WTC11 (cell line): ENCODE data around the gene MAGEC3. TPM values are rescaled to one million over a fixed set of nuclear protein-coding genes. Genes with fewer than 3 reads are reported as not detected.

Source experiments
- ATAC-seq: fragments of 200-7000 bp; cut with Tn5 transposase; 2 replicates; pipeline ENCODE4 v1.10.0; 2021; ENCODE audit warnings: mild to moderate bottlenecking, moderate library complexity
- CTCF ChIA-PET: fragments of 300-600 bp; sonication (Branson Sonifier 250); formaldehyde crosslinking; loops from one replicate; lab custom pipeline; 2021; ENCODE audit warnings: antibody characterized with exemption; lab: Charles Lee
- POLR2A ChIA-PET: fragments of 350-600 bp; sonication (Branson Sonifier 250); formaldehyde crosslinking; loops from one replicate; lab custom pipeline; 2021; ENCODE audit warnings: antibody characterized with exemption; lab: Charles Lee
- DNase-seq: peaks from one replicate; pipeline ENCODE4 v3.0.0; 2021; ENCODE audit warnings: low spot score
- H3K27ac Mint-ChIP-seq: 2 replicates; pipeline ENCODE4 v1.8.0; 2021; ENCODE audit warnings: mixed read lengths
- H3K27me3 Mint-ChIP-seq: 2 replicates; pipeline ENCODE4 v1.8.0; 2021; ENCODE audit warnings: low read depth, mild to moderate bottlenecking, moderate library complexity, mixed read lengths
- H3K36me3 Mint-ChIP-seq: 2 replicates; pipeline ENCODE4 v1.8.0; 2021; ENCODE audit warnings: mixed read lengths
- H3K4me1 Mint-ChIP-seq: 2 replicates; pipeline ENCODE4 v1.8.0; 2022; ENCODE audit warnings: mixed read lengths
- H3K4me3 Mint-ChIP-seq: 2 replicates; pipeline ENCODE4 v1.8.0; 2021; ENCODE audit warnings: mild to moderate bottlenecking, moderate library complexity, mixed read lengths
- H3K9me3 Mint-ChIP-seq: 2 replicates; pipeline ENCODE4 v1.8.0; 2021; ENCODE audit warnings: mixed read lengths
- ATF3 ChIP-seq: sonication (generic); formaldehyde crosslinking; conservative IDR thresholded peaks from 2 replicates; pipeline ENCODE4 v1.8.1; 2022; ENCODE audit warnings: mild to moderate bottlenecking, missing genetic modification reagents
- CBFB ChIP-seq: sonication (generic); formaldehyde crosslinking; IDR thresholded peaks from 2 replicates; pipeline ENCODE4 v1.8.1; 2022; ENCODE audit warnings: mild to moderate bottlenecking, low read depth, missing genetic modification reagents
- CDX4 ChIP-seq: fragments of 250-450 bp; sonication (Bioruptor Pico); IDR thresholded peaks from 2 replicates; pipeline ENCODE4 v1.9.0; 2021; ENCODE audit warnings: moderate library complexity, mild to moderate bottlenecking, inconsistent platforms, borderline replicate concordance
- FOXP4 ChIP-seq: sonication (generic); formaldehyde crosslinking; IDR thresholded peaks from 2 replicates; pipeline ENCODE4 v1.8.0; 2022; ENCODE audit warnings: mild to moderate bottlenecking, missing genetic modification reagents
- GABPB1 ChIP-seq: sonication (generic); formaldehyde crosslinking; IDR thresholded peaks from 2 replicates; pipeline ENCODE4 v1.8.1; 2023; ENCODE audit warnings: mild to moderate bottlenecking, missing genetic modification reagents
- GRHL2 ChIP-seq: fragments of 250-450 bp; sonication (Bioruptor Pico); IDR thresholded peaks from 2 replicates; pipeline ENCODE4 v1.8.0; 2022; ENCODE audit warnings: mild to moderate bottlenecking, moderate library complexity; ENCODE audit not compliant: insufficient replicate concordance, severe bottlenecking
- HMGA2 ChIP-seq: fragments of 250-450 bp; sonication (Bioruptor Pico); IDR thresholded peaks from 2 replicates; pipeline ENCODE4 v1.4.0; 2021; ENCODE audit warnings: mild to moderate bottlenecking, moderate library complexity
- MXD4 ChIP-seq: fragments of 250-450 bp; sonication (Bioruptor Pico); IDR thresholded peaks from 2 replicates; pipeline ENCODE4 v1.8.0; 2021; ENCODE audit warnings: mild to moderate bottlenecking, moderate library complexity, borderline replicate concordance
- MYBL2 ChIP-seq: sonication (generic); formaldehyde crosslinking; IDR thresholded peaks from 2 replicates; pipeline ENCODE4 v1.8.1; 2023; ENCODE audit warnings: mild to moderate bottlenecking, moderate library complexity, missing genetic modification reagents
- RELA ChIP-seq: sonication (generic); formaldehyde crosslinking; IDR thresholded peaks from 2 replicates; pipeline ENCODE4 v1.8.1; 2022; ENCODE audit warnings: missing genetic modification reagents, mild to moderate bottlenecking, borderline replicate concordance
- ZNF121 ChIP-seq: sonication (generic); formaldehyde crosslinking; IDR thresholded peaks from 2 replicates; pipeline ENCODE4 v1.8.0; 2023; ENCODE audit warnings: missing genetic modification reagents
- total RNA-seq: library from RNA; stranded (reverse); gene quantifications from 3 replicates; pipeline ENCODE4 v1.2.3, GENCODE V29; 2021
- TF ChIP-seq, protein P1 (sequence below): sonication (generic); formaldehyde crosslinking; IDR thresholded peaks from 2 replicates; pipeline ENCODE4 v1.8.0; 2023; ENCODE audit warnings: missing genetic modification reagents
- TF ChIP-seq, protein P2 (sequence below): fragments of 200-600 bp; IDR thresholded peaks from 2 replicates; pipeline ENCODE4 v1.8.0; 2022; ENCODE audit warnings: antibody characterized with exemption
- TF ChIP-seq, protein P3 (sequence below): sonication (generic); formaldehyde crosslinking; IDR thresholded peaks from 2 replicates; pipeline ENCODE4 v1.8.1; 2023; ENCODE audit warnings: mild to moderate bottlenecking, missing genetic modification reagents, moderate library complexity
- TF ChIP-seq, protein P4 (sequence below): sonication (generic); formaldehyde crosslinking; conservative IDR thresholded peaks from 2 replicates; pipeline ENCODE4 v1.8.1; 2023; ENCODE audit warnings: mild to moderate bottlenecking, low read depth, missing genetic modification reagents, moderate library complexity
- TF ChIP-seq, protein P5 (sequence below): sonication (generic); formaldehyde crosslinking; IDR thresholded peaks from 2 replicates; pipeline ENCODE4 v1.8.1; 2022; ENCODE audit warnings: low read depth, missing genetic modification reagents, borderline replicate concordance
- TF ChIP-seq, protein P6 (sequence below): sonication (generic); formaldehyde crosslinking; IDR thresholded peaks from 2 replicates; pipeline ENCODE4 v1.8.0; 2023; ENCODE audit warnings: missing genetic modification reagents, mild to moderate bottlenecking, borderline replicate concordance

The MAGEC3 gene
- total RNA-seq, 1 experiment from 2014 or later, result not detected

- Mint-ChIP-seq H3K4me1 (no peaks in the 10 kb centered on the region), H3K27ac (no peak overlapping the region), H3K27me3 (no peaks in the 10 kb centered on the region)
- TF ChIP-seq ATF3 (no peak), GABPB1 (CRISPR knock-in tag) (no peak), HMGA2 (CRISPR knock-in tag) (no peak), MXD4 (CRISPR knock-in tag) (no peak), CDX4 (CRISPR knock-in tag) (no peak), MYBL2 (no peak), CBFB (CRISPR knock-in tag) (no peak), RELA (CRISPR knock-in tag) (no peak), ZNF121 (no peak), GRHL2 (no peak), FOXP4 (no peak)
- TF ChIP-seq, protein P1, sequence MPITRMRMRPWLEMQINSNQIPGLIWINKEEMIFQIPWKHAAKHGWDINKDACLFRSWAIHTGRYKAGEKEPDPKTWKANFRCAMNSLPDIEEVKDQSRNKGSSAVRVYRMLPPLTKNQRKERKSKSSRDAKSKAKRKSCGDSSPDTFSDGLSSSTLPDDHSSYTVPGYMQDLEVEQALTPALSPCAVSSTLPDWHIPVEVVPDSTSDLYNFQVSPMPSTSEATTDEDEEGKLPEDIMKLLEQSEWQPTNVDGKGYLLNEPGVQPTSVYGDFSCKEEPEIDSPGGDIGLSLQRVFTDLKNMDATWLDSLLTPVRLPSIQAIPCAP, result no peak
- TF ChIP-seq, protein P2, sequence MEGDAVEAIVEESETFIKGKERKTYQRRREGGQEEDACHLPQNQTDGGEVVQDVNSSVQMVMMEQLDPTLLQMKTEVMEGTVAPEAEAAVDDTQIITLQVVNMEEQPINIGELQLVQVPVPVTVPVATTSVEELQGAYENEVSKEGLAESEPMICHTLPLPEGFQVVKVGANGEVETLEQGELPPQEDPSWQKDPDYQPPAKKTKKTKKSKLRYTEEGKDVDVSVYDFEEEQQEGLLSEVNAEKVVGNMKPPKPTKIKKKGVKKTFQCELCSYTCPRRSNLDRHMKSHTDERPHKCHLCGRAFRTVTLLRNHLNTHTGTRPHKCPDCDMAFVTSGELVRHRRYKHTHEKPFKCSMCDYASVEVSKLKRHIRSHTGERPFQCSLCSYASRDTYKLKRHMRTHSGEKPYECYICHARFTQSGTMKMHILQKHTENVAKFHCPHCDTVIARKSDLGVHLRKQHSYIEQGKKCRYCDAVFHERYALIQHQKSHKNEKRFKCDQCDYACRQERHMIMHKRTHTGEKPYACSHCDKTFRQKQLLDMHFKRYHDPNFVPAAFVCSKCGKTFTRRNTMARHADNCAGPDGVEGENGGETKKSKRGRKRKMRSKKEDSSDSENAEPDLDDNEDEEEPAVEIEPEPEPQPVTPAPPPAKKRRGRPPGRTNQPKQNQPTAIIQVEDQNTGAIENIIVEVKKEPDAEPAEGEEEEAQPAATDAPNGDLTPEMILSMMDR, result no peak
- TF ChIP-seq, protein P3, sequence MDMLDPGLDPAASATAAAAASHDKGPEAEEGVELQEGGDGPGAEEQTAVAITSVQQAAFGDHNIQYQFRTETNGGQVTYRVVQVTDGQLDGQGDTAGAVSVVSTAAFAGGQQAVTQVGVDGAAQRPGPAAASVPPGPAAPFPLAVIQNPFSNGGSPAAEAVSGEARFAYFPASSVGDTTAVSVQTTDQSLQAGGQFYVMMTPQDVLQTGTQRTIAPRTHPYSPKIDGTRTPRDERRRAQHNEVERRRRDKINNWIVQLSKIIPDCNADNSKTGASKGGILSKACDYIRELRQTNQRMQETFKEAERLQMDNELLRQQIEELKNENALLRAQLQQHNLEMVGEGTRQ, result no peak
- TF ChIP-seq, protein P4, sequence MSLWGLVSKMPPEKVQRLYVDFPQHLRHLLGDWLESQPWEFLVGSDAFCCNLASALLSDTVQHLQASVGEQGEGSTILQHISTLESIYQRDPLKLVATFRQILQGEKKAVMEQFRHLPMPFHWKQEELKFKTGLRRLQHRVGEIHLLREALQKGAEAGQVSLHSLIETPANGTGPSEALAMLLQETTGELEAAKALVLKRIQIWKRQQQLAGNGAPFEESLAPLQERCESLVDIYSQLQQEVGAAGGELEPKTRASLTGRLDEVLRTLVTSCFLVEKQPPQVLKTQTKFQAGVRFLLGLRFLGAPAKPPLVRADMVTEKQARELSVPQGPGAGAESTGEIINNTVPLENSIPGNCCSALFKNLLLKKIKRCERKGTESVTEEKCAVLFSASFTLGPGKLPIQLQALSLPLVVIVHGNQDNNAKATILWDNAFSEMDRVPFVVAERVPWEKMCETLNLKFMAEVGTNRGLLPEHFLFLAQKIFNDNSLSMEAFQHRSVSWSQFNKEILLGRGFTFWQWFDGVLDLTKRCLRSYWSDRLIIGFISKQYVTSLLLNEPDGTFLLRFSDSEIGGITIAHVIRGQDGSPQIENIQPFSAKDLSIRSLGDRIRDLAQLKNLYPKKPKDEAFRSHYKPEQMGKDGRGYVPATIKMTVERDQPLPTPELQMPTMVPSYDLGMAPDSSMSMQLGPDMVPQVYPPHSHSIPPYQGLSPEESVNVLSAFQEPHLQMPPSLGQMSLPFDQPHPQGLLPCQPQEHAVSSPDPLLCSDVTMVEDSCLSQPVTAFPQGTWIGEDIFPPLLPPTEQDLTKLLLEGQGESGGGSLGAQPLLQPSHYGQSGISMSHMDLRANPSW (CRISPR knock-in tag), result no peak
- TF ChIP-seq, protein P5, sequence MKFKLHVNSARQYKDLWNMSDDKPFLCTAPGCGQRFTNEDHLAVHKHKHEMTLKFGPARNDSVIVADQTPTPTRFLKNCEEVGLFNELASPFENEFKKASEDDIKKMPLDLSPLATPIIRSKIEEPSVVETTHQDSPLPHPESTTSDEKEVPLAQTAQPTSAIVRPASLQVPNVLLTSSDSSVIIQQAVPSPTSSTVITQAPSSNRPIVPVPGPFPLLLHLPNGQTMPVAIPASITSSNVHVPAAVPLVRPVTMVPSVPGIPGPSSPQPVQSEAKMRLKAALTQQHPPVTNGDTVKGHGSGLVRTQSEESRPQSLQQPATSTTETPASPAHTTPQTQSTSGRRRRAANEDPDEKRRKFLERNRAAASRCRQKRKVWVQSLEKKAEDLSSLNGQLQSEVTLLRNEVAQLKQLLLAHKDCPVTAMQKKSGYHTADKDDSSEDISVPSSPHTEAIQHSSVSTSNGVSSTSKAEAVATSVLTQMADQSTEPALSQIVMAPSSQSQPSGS (CRISPR knock-in tag), result no peak
- TF ChIP-seq, protein P6, sequence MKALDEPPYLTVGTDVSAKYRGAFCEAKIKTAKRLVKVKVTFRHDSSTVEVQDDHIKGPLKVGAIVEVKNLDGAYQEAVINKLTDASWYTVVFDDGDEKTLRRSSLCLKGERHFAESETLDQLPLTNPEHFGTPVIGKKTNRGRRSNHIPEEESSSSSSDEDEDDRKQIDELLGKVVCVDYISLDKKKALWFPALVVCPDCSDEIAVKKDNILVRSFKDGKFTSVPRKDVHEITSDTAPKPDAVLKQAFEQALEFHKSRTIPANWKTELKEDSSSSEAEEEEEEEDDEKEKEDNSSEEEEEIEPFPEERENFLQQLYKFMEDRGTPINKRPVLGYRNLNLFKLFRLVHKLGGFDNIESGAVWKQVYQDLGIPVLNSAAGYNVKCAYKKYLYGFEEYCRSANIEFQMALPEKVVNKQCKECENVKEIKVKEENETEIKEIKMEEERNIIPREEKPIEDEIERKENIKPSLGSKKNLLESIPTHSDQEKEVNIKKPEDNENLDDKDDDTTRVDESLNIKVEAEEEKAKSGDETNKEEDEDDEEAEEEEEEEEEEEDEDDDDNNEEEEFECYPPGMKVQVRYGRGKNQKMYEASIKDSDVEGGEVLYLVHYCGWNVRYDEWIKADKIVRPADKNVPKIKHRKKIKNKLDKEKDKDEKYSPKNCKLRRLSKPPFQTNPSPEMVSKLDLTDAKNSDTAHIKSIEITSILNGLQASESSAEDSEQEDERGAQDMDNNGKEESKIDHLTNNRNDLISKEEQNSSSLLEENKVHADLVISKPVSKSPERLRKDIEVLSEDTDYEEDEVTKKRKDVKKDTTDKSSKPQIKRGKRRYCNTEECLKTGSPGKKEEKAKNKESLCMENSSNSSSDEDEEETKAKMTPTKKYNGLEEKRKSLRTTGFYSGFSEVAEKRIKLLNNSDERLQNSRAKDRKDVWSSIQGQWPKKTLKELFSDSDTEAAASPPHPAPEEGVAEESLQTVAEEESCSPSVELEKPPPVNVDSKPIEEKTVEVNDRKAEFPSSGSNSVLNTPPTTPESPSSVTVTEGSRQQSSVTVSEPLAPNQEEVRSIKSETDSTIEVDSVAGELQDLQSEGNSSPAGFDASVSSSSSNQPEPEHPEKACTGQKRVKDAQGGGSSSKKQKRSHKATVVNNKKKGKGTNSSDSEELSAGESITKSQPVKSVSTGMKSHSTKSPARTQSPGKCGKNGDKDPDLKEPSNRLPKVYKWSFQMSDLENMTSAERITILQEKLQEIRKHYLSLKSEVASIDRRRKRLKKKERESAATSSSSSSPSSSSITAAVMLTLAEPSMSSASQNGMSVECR (CRISPR knock-in tag), result no peak
- TF ChIP-seq, all 79 proteins: peak for 0
- POLR2A ChIA-PET, result no interaction called here
- DNase-seq, result no peak
- H3K9me3 Mint-ChIP-seq, result peaks cover 8% of the 10 kb centered on the region
- H3K36me3 Mint-ChIP-seq, result peaks cover 2% of the 10 kb centered on the region; the same call in 1 of the 2 replicates
- CTCF ChIA-PET, result no interaction called here
- no peak overlapping the region for H3K4me3 Mint-ChIP-seq
- ATAC-seq, result no peak
These were observed 79.7 kb downstream of the MAGEC3 start for GRCh38 chrX:141917801-141918200.
